NCI-H82 treated with DMSO at 0.1 percent for 48 hours (cell line): ENCODE results near the gene ZNF609.
"Not testable (repeated sequence)": the region's sequence is repeated elsewhere in the genome, so short reads cannot be mapped to it uniquely, and the experiment has no call there.

Source experiments
- DNase-seq: peaks from one replicate; lab custom pipeline; 2025; ENCODE audit not compliant: unreplicated experiment; lab: John Stamatoyannopoulos, UW

Gene ZNF609

GRCh38 chr15:64614519-64614918 is 154.1 kb downstream of the ZNF609 start:
- DNase-seq = no peak

- no peak for DNase-seq
These were observed 157.3 kb downstream of the ZNF609 start for GRCh38 chr15:64617727-64618126.

- DNase-seq = no peak
These were observed 157.8 kb downstream of the ZNF609 start for GRCh38 chr15:64618138-64618537.

- DNase-seq = no peak
These were observed 158.2 kb downstream of the ZNF609 start for GRCh38 chr15:64618540-64618939.

GRCh38 chr15:64619880-64620839 is 159.8 kb downstream of the ZNF609 start:
- DNase-seq = no peak

GRCh38 chr15:64621056-64621455 is 160.7 kb downstream of the ZNF609 start:
- no peak for DNase-seq

- no peak for DNase-seq
These were observed 162.3 kb downstream of the ZNF609 start for GRCh38 chr15:64622410-64623260.

- DNase-seq = no peak
These were observed 163.1 kb downstream of the ZNF609 start for GRCh38 chr15:64623347-64623996.

GRCh38 chr15:64624242-64624641 is 163.9 kb downstream of the ZNF609 start:
- DNase-seq = no peak

GRCh38 chr15:64629063-64629462 is 168.7 kb downstream of the ZNF609 start:
- no peak for DNase-seq

- DNase-seq = no peak
These were observed 170.2 kb downstream of the ZNF609 start for GRCh38 chr15:64630396-64631107.

- not testable (repeated sequence) for DNase-seq
These were observed 172.3 kb downstream of the ZNF609 start for GRCh38 chr15:64632639-64633038.

GRCh38 chr15:64633332-64633731 is 173.0 kb downstream of the ZNF609 start:
- DNase-seq = no peak

- DNase-seq = no peak
These were observed 173.6 kb downstream of the ZNF609 start for GRCh38 chr15:64634027-64634426.

- DNase-seq = no peak
These were observed 174.5 kb downstream of the ZNF609 start for GRCh38 chr15:64634576-64635498.

- no peak for DNase-seq
These were observed 175.4 kb downstream of the ZNF609 start for GRCh38 chr15:64635499-64636495.

- DNase-seq = no peak
These were observed 176.2 kb downstream of the ZNF609 start for GRCh38 chr15:64636556-64636955.

- DNase-seq = no peak
These were observed 177.0 kb downstream of the ZNF609 start for GRCh38 chr15:64637412-64637811.
